ENCODE results near the gene EPSTI1.

EPSTI1 gene

DNA sequence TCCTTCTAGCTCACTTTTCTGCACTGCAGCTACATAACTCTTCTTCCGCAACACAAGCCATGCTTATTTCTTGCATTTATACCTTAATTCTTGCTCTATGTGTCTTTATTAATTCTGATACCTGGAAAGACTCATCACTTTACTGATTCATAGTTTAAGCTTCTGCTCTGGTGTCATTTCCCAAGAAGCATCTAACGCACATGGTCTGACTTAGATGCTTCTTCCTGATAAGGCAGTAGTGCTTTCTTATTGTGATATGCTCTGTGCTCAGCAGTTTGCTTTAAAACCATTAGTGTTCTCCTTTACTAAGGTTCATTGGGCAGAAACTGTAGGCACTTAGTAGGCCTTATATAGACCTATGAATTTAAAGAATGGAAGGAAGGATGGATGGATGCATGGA lies 66.4 kb downstream of the EPSTI1 start:
- Histone ChIP-seq H3K27me3 (ENCODE audit: insufficient read depth, insufficient read length) (no peaks in the 10 kb centered on the region), H3K9me3 (ENCODE audit: insufficient read depth, low read length) (peaks cover 16% of the 10 kb centered on the region; the same call in 1 of the 2 replicates), H3K36me3 (ENCODE audit: insufficient read depth, insufficient read length, low read length) (no peaks in the 10 kb centered on the region), H3K4me3 (ENCODE audit: insufficient read length, low read depth) (no peak overlapping the region), H3K4me1 (ENCODE audit: insufficient read depth, insufficient read length) (no peaks in the 10 kb centered on the region), H3K9ac (ENCODE audit: insufficient read length, low read depth) (no peak overlapping the region)
- TF ChIP-seq ZNF274 (IDR thresholded peaks at IDR 0.05; ENCODE audit: low read depth, low read length) (no peak), YY1 (IDR thresholded peaks at IDR 0.05; ENCODE audit: insufficient read depth, insufficient read length) (no peak), SUZ12 (IDR thresholded peaks at IDR 0.05; ENCODE audit: extremely low read depth, insufficient read depth, insufficient read length) (no peak)
- DNase-seq (ENCODE audit: low read depth, low spot score): no peak

DNA sequence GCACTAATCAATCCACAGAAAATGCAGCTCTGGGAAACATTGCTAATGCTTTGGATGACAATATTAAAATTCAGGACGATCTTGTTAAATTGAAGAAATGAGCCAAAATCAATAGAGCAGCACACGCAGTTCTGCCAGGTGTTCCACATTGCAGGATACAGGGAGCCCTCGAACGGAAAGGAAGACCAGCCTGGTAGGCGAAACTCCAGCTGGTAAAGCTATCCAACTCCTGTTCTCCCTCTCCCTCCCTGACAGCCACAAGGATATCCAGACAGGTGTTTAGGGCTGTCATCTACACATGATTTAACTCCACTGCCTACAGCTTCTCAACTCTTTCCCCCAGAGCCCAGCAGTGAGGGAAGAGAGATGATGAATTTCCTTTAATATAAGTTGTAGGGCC lies 67.7 kb downstream of the EPSTI1 start:
- no peaks in the 10 kb centered on the region for H3K36me3 ChIP-seq (ENCODE audit: insufficient read depth, insufficient read length, low read length)

DNA sequence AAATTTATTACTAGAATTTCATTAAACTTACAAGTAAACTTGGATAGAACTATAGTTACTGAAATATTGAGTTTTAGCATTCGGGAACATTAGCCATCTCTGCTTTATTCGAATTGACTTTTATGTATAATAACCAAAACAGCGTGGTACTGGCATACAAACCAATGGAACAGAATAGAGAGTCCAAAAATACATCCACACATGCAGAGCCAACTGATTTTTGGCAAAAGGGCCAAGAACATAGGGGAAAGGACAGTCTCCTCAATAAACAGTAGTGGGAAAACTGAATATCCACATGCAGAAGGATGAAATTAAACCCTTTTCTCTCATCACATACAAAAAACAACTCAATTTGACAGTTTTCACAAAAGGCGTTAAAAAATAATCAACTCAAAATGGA lies 84.3 kb downstream of the EPSTI1 start:
- H3K27me3 ChIP-seq (ENCODE audit: insufficient read depth, insufficient read length): no peaks in the 10 kb centered on the region
- no peaks in the 10 kb centered on the region for H3K9me3 ChIP-seq (ENCODE audit: insufficient read depth, low read length)
- TF ChIP-seq ZNF274 (IDR thresholded peaks at IDR 0.05; ENCODE audit: low read depth, low read length) (no peak), SUZ12 (IDR thresholded peaks at IDR 0.05; ENCODE audit: extremely low read depth, insufficient read depth, insufficient read length) (no peak), YY1 (IDR thresholded peaks at IDR 0.05; ENCODE audit: insufficient read depth, insufficient read length) (no peak)
- no peak overlapping the region for H3K9ac ChIP-seq (ENCODE audit: insufficient read length, low read depth)
- H3K4me3 ChIP-seq (ENCODE audit: insufficient read length, low read depth): no peak overlapping the region
- no peaks in the 10 kb centered on the region for H3K4me1 ChIP-seq (ENCODE audit: insufficient read depth, insufficient read length)
- no peak for DNase-seq (ENCODE audit: low read depth, low spot score)
- no peaks in the 10 kb centered on the region for H3K36me3 ChIP-seq (ENCODE audit: insufficient read depth, insufficient read length, low read length)

More for the DNA sequence above, 67.7 kb downstream of the EPSTI1 start:
- DNase-seq (ENCODE audit: low read depth, low spot score): no peak
- H3K27me3 ChIP-seq (ENCODE audit: insufficient read depth, insufficient read length): no peaks in the 10 kb centered on the region
- no peak for TF ChIP-seq ZNF274 (IDR thresholded peaks at IDR 0.05; ENCODE audit: low read depth, low read length)
- no peak for TF ChIP-seq SUZ12 (IDR thresholded peaks at IDR 0.05; ENCODE audit: extremely low read depth, insufficient read depth, insufficient read length)
- no peak for TF ChIP-seq YY1 (IDR thresholded peaks at IDR 0.05; ENCODE audit: insufficient read depth, insufficient read length)
- peaks cover 16% of the 10 kb centered on the region; the same call in 1 of the 2 replicates for H3K9me3 ChIP-seq (ENCODE audit: insufficient read depth, low read length)
- no peak overlapping the region for H3K9ac ChIP-seq (ENCODE audit: insufficient read length, low read depth)
- H3K4me3 ChIP-seq (ENCODE audit: insufficient read length, low read depth): no peak overlapping the region
- no peaks in the 10 kb centered on the region for H3K4me1 ChIP-seq (ENCODE audit: insufficient read depth, insufficient read length)

DNA sequence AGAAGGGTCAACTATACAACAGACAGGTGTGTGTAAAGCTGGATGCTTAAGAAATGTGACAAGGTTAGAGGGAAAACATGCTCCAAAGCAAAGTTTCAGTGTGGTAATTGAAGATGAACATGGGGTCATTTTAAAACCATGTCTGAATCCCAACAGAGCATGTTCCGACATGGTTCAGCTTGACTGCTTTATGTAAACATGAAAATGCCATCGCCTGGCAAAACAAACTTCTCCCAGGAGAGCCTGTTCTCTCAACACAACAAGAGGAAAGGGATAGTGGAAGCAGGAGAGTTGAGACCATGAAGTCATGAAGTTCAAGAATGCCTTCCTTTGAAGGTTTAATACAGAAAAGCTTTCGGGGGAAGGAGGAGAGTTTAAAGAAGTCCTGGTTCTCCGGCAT lies 85.8 kb downstream of the EPSTI1 start:
- Histone ChIP-seq H3K4me1 (ENCODE audit: insufficient read depth, insufficient read length) (no peaks in the 10 kb centered on the region), H3K4me3 (ENCODE audit: insufficient read length, low read depth) (no peak overlapping the region), H3K9ac (ENCODE audit: insufficient read length, low read depth) (no peak overlapping the region), H3K36me3 (ENCODE audit: insufficient read depth, insufficient read length, low read length) (no peaks in the 10 kb centered on the region), H3K9me3 (ENCODE audit: insufficient read depth, low read length) (no peaks in the 10 kb centered on the region), H3K27me3 (ENCODE audit: insufficient read depth, insufficient read length) (no peaks in the 10 kb centered on the region)
- DNase-seq (ENCODE audit: low read depth, low spot score): no peak
- TF ChIP-seq YY1 (IDR thresholded peaks at IDR 0.05; ENCODE audit: insufficient read depth, insufficient read length) (no peak), ZNF274 (IDR thresholded peaks at IDR 0.05; ENCODE audit: low read depth, low read length) (no peak), SUZ12 (IDR thresholded peaks at IDR 0.05; ENCODE audit: extremely low read depth, insufficient read depth, insufficient read length) (no peak)

DNA sequence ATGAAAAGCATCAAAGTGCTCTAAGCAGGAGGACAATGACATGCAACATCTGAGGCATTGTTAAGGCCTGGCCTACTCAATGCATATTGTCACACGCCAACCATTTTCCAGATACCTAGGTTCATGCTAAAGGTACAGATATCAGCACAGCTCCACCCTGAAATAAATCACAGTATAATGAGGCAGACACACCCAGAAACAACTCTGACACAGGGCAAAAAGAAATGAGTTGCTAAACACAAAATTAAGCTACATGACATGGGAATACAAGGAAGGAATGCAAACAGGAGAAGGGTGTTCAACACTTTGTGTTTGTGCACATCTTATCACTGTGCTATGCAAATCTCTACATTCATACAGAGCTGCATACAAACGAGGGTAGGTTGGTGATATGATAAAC lies 86.5 kb downstream of the EPSTI1 start:
- TF ChIP-seq YY1 (IDR thresholded peaks at IDR 0.05; ENCODE audit: insufficient read depth, insufficient read length) (no peak), ZNF274 (IDR thresholded peaks at IDR 0.05; ENCODE audit: low read depth, low read length) (no peak), SUZ12 (IDR thresholded peaks at IDR 0.05; ENCODE audit: extremely low read depth, insufficient read depth, insufficient read length) (no peak)
- no peaks in the 10 kb centered on the region for H3K9me3 ChIP-seq (ENCODE audit: insufficient read depth, low read length)

DNA sequence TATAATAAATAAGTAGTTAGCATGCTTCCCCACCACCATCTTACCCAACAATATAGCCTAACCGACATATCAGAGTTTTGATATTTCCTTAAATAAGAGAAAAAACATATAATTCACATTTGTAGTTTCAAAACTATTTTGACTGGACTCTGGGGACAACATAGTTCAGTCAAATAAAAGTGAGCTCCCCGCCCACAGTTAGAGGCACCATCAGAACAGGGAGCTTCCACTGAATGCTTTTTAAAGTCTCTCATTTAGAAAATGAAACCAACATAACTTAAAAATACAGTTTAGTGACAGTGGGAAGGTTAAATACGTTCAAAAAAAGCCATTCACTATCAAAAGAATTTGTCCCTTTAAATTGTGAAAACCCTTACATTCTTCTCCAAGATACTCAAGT lies 92.8 kb downstream of the EPSTI1 start:
- no peak overlapping the region for H3K9ac ChIP-seq (ENCODE audit: insufficient read length, low read depth)
- TF ChIP-seq YY1 (IDR thresholded peaks at IDR 0.05; ENCODE audit: insufficient read depth, insufficient read length) (no peak), ZNF274 (IDR thresholded peaks at IDR 0.05; ENCODE audit: low read depth, low read length) (no peak), SUZ12 (IDR thresholded peaks at IDR 0.05; ENCODE audit: extremely low read depth, insufficient read depth, insufficient read length) (no peak)
- no peak for DNase-seq (ENCODE audit: low read depth, low spot score)
- H3K36me3 ChIP-seq (ENCODE audit: insufficient read depth, insufficient read length, low read length): no peaks in the 10 kb centered on the region
- H3K4me3 ChIP-seq (ENCODE audit: insufficient read length, low read depth): no peak overlapping the region
- no peaks in the 10 kb centered on the region for H3K27me3 ChIP-seq (ENCODE audit: insufficient read depth, insufficient read length)
- no peaks in the 10 kb centered on the region for H3K9me3 ChIP-seq (ENCODE audit: insufficient read depth, low read length)
- no peaks in the 10 kb centered on the region for H3K4me1 ChIP-seq (ENCODE audit: insufficient read depth, insufficient read length)

More for the DNA sequence above, 86.5 kb downstream of the EPSTI1 start:
- Histone ChIP-seq H3K9ac (ENCODE audit: insufficient read length, low read depth) (no peak overlapping the region), H3K4me1 (ENCODE audit: insufficient read depth, insufficient read length) (no peaks in the 10 kb centered on the region), H3K36me3 (ENCODE audit: insufficient read depth, insufficient read length, low read length) (no peaks in the 10 kb centered on the region), H3K4me3 (ENCODE audit: insufficient read length, low read depth) (no peak overlapping the region), H3K27me3 (ENCODE audit: insufficient read depth, insufficient read length) (no peaks in the 10 kb centered on the region)
- DNase-seq (ENCODE audit: low read depth, low spot score): no peak

DNA sequence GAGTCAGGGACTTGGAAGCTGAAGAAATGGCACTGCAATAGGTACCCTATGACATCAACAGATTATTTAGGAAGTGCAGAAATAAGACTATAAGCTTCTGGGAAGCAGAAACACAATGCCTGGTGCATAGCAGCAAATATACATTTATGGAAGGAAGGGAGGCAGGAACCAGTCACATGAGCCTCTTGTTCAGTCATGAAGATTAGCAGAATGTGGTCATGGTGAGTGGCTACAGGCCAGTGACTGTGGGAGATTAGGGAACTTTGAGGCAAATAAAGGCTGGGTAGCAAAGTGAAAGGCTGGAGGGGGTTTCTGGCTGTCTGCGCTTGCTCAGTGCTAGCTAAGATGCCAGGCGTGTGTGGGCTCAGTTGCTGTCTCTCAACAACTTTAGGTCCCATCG lies 96.3 kb downstream of the EPSTI1 start:
- H3K27me3 ChIP-seq (ENCODE audit: insufficient read depth, insufficient read length): no peaks in the 10 kb centered on the region
- DNase-seq (ENCODE audit: low read depth, low spot score): no peak
- H3K9me3 ChIP-seq (ENCODE audit: insufficient read depth, low read length): no peaks in the 10 kb centered on the region
- no peaks in the 10 kb centered on the region for H3K36me3 ChIP-seq (ENCODE audit: insufficient read depth, insufficient read length, low read length)
- H3K4me1 ChIP-seq (ENCODE audit: insufficient read depth, insufficient read length): no peaks in the 10 kb centered on the region
- no peak overlapping the region for H3K9ac ChIP-seq (ENCODE audit: insufficient read length, low read depth)
- no peak overlapping the region for H3K4me3 ChIP-seq (ENCODE audit: insufficient read length, low read depth)
- TF ChIP-seq SUZ12 (IDR thresholded peaks at IDR 0.05; ENCODE audit: extremely low read depth, insufficient read depth, insufficient read length): no peak
- no peak for TF ChIP-seq ZNF274 (IDR thresholded peaks at IDR 0.05; ENCODE audit: low read depth, low read length)
- TF ChIP-seq YY1 (IDR thresholded peaks at IDR 0.05; ENCODE audit: insufficient read depth, insufficient read length): no peak

All from NT2/D1 (cell line).